Panc1 (cell line): ENCODE data around the gene MEAF6.

Source experiments
- CTCF ChIP-seq: fragments of 450-650 bp; IDR thresholded peaks from 2 replicates; pipeline ENCODE4 v1.5.1; 2017; ENCODE audit warnings: mild to moderate bottlenecking
- POLR2AphosphoS5 ChIP-seq: IDR thresholded peaks from 2 replicates; pipeline ENCODE4 v1.6.1; 2012; ENCODE audit warnings: mild to moderate bottlenecking, low read depth, low read length, moderate library complexity
- REST ChIP-seq, 2 experiments: IDR thresholded peaks; 2 replicates each; pipeline ENCODE4 v1.6.1; 2011 to 2012; ENCODE audit warnings: low read depth in 2 of 2, control low read depth in 1 of 2, low read length in 1 of 2, mild to moderate bottlenecking in 1 of 2, moderate library complexity in 1 of 2; ENCODE audit not compliant: insufficient read depth in 1 of 2
- SIN3A ChIP-seq: IDR thresholded peaks from 2 replicates; pipeline ENCODE4 v1.6.1; 2012; ENCODE audit warnings: low read depth, mild to moderate bottlenecking, low read length, moderate library complexity, borderline replicate concordance; ENCODE audit not compliant: insufficient read depth
- TCF7L2 ChIP-seq: IDR thresholded peaks from 2 replicates; pipeline ENCODE4 v1.6.1; 2011; ENCODE audit warnings: mild to moderate bottlenecking, low read depth, low read length, inconsistent platforms

GRCh38 chr1:37481289-37482003 is 33.1 kb downstream of the MEAF6 start:
- TF ChIP-seq SIN3A: no peak
- TF ChIP-seq CTCF: no peak
- TF ChIP-seq POLR2AphosphoS5: no peak
- no peak for TF ChIP-seq REST (IDR thresholded peaks at IDR 0.05; ENCODE audit: insufficient read depth in 1 of 2, low read depth in 2 of 2, low read length in 1 of 2)
- TF ChIP-seq TCF7L2: no peak
